ENCODE data around the gene SCNN1G. TPM values are rescaled to one million over a fixed set of nuclear protein-coding genes. Genes with fewer than 3 reads are reported as not detected.
A peak's percentile ranks its signal among the peaks of the same experiment; 100 is the strongest.

The SCNN1G gene
- total RNA-seq, result not detected in 3 replicates
- long read RNA-seq, result 0 reads

DNA sequence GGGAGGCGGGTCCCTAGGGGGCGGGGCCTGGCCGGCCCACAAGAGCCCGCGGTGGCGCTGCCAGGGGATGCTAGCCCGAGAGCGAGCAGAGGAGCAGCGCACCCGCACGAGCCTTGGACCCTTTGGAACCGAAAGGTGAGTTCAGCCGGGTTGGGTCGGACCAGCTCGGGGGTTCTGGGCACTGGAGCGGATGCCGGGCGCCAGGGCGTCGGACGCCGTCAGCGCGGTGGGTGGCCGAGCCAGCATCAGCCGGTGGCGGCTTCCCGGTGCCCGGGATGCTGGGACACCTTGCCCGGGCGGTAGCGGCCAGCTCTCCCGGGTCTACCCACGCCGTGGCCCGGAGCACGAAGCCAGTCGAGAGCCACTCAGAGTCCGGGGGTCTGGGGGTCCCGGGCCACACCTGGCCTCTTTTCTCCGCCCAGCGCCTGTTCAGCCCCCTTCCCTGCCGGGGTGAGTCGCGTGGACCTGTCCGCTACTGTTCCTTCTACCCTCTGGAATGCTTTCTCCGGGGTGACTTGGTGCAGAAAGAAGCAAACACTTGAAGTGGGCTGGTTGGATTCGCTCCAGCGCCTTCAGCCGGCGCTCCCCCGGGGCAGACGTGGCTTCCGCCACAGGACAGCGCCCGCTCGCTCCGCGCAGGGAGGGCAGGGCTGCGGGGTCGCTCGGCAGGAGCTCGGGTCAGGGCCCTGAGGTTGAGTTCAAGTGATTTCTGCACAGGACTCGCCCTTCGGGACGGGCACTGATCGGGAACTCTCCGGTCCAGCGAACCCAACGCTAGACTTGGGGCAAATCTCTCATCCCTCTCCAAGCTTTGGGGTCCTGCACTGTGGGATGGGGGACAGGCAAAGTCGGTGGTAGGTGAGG, at the start of gene SCNN1G:
TSS of gene SCNN1G (plus strand) at position 67 of the 864 bp plus-strand sequence. CDS start 3,527 bp downstream, outside the sequence.
- DNase-seq (ENCODE audit: low spot score), result no peak
- Mint-ChIP-seq H3K36me3 (ENCODE audit: low read depth) (no peaks in the 10 kb centered on the region), H3K4me1 (ENCODE audit: low read depth) (peaks cover 5% of the 10 kb centered on the region), H3K9me3 (ENCODE audit: low read depth) (no peaks in the 10 kb centered on the region), H3K4me3 (ENCODE audit: unreplicated experiment) (peak within 1 kb of the TSS; percentile 56), H3K27me3 (ENCODE audit: low read depth) (peaks cover 64% of the 10 kb centered on the region), H3K27ac (ENCODE audit: unreplicated experiment) (no peak within 1 kb of the TSS)
- TF ChIP-seq CTCF (IDR thresholded peaks at IDR 0.05), result peak; percentile 76

DNA sequence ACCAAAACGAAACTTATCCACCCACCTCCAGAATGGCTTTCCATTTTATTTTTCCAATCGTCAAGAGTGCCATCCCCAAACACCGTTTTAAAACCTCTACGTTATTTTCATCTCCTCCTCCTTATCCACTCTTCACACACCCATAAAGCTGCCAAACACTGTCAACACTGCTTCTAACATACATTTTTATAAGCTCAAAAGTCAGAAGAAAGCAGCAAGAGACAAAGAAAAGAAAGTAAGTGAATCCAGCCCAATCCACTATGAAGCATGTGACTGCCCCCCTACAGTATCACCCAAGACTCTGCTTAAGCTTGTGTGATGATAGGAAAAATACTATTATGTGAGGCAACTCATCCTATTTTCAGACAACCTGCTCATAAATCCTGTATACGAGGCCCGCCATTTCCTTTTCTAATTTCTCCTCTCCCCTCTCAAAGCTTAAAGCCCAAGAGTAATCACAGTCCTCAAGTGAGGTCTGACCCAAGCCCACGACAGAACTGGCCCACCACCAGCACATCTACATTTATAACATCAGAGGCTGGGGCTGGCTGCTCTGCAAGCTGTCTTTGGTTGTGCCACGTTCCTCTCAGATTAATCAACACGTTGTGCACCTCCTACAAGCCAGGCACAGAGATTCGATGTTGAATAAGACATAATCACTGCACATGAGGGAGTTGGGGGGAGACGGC, 49.6 kb upstream of the SCNN1G start:
- no peak overlapping the region for H3K4me3 Mint-ChIP-seq (ENCODE audit: unreplicated experiment)
- no peak for TF ChIP-seq CTCF (IDR thresholded peaks at IDR 0.05)
- peak overlapping the region; percentile 1 for H3K27ac Mint-ChIP-seq (ENCODE audit: unreplicated experiment)
- no peaks in the 10 kb centered on the region for H3K27me3 Mint-ChIP-seq (ENCODE audit: low read depth)
- H3K9me3 Mint-ChIP-seq (ENCODE audit: low read depth), result peaks cover 12% of the 10 kb centered on the region
- H3K36me3 Mint-ChIP-seq (ENCODE audit: low read depth), result no peaks in the 10 kb centered on the region
- no peak for DNase-seq (ENCODE audit: low spot score)
- peaks cover 26% of the 10 kb centered on the region for H3K4me1 Mint-ChIP-seq (ENCODE audit: low read depth)

- Mint-ChIP-seq H3K4me1 (ENCODE audit: low read depth) (peaks cover 26% of the 10 kb centered on the region), H3K36me3 (ENCODE audit: low read depth) (no peaks in the 10 kb centered on the region), H3K4me3 (ENCODE audit: unreplicated experiment) (no peak overlapping the region), H3K27ac (ENCODE audit: unreplicated experiment) (no peak overlapping the region), H3K27me3 (ENCODE audit: low read depth) (no peaks in the 10 kb centered on the region), H3K9me3 (ENCODE audit: low read depth) (peaks cover 17% of the 10 kb centered on the region)
- TF ChIP-seq CTCF (IDR thresholded peaks at IDR 0.05), result no peak
- no peak for DNase-seq (ENCODE audit: low spot score)
Observed at GRCh38 chr16:23134274-23134673, 48.3 kb upstream of the SCNN1G start.

DNA sequence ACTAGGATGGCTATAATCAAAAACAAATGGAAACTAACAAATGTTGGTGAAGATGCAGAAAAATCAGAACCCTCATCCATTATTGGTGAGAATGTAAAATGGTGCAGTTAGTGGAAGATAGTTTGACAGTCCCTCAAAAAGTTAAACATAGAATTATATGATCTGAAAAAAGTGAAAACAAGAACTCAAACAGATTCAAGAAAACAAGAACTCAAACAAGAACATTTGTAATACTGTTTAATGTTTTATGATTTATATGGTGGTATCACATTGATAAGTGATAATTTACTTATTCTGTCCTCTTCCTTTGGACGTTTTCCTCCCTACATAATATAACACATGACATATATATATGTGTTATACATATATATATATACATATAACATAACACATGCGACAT, 45.3 kb upstream of the SCNN1G start:
- Mint-ChIP-seq H3K36me3 (ENCODE audit: low read depth) (no peaks in the 10 kb centered on the region), H3K4me1 (ENCODE audit: low read depth) (peaks cover 9% of the 10 kb centered on the region), H3K27me3 (ENCODE audit: low read depth) (no peaks in the 10 kb centered on the region), H3K9me3 (ENCODE audit: low read depth) (peaks cover 17% of the 10 kb centered on the region), H3K27ac (ENCODE audit: unreplicated experiment) (no peak overlapping the region), H3K4me3 (ENCODE audit: unreplicated experiment) (no peak overlapping the region)
- no peak for TF ChIP-seq CTCF (IDR thresholded peaks at IDR 0.05)
- no peak for DNase-seq (ENCODE audit: low spot score)

DNA sequence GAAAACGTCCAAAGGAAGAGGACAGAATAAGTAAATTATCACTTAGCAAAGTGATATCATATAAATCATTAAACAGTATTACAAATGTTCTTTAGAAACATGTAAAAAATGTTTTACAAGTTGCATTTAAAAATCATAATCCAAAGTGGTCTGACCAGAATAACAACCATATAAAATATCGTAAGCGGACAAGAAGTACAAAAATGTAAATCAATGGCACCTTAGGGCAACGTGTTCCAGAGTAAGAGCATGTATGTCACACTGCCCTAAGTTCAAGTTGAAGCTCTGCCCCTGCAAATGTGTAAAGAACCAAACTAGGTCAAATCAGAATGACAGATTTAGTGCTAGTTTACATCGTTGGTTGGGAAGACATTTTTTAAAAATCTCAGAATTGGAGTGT, 44.7 kb upstream of the SCNN1G start:
- no peak for DNase-seq (ENCODE audit: low spot score)
- no peak overlapping the region for H3K27ac Mint-ChIP-seq (ENCODE audit: unreplicated experiment)
- TF ChIP-seq CTCF (IDR thresholded peaks at IDR 0.05), result no peak
- peaks cover 7% of the 10 kb centered on the region for H3K4me1 Mint-ChIP-seq (ENCODE audit: low read depth)
- H3K36me3 Mint-ChIP-seq (ENCODE audit: low read depth), result no peaks in the 10 kb centered on the region
- H3K4me3 Mint-ChIP-seq (ENCODE audit: unreplicated experiment), result no peak overlapping the region
- H3K9me3 Mint-ChIP-seq (ENCODE audit: low read depth), result peaks cover 17% of the 10 kb centered on the region
- no peaks in the 10 kb centered on the region for H3K27me3 Mint-ChIP-seq (ENCODE audit: low read depth)
